ENCODE measurements around the gene PTPRK. TPM values are rescaled to one million over a fixed set of nuclear protein-coding genes. Genes with fewer than 3 reads are reported as not detected.

The PTPRK gene
- total and polyA plus RNA-seq, 2 of the 13 experiments (the other 11 are each of a cell fraction or from before 2014, with no cell fraction given), result 43.6 to 98.3 TPM

GRCh38 chr6:128507337-128508310 lies 12.8 kb downstream of the PTPRK start (continued):
- TF ChIP-seq GLI4 (CRISPR knock-in tag; IDR thresholded peaks at IDR 0.05; ENCODE audit: borderline replicate concordance) (no peak), HDAC6 (IDR thresholded peaks at IDR 0.05; ENCODE audit: low read depth, low read length) (0 out of 2 replicates have a peak, but pooled peaks have one; percentile 25), ATF3 (CRISPR knock-in tag; IDR thresholded peaks at IDR 0.05) (0 out of 2 replicates have a peak, but pooled peaks have one; percentile 57), MXD3 (CRISPR knock-in tag; IDR thresholded peaks at IDR 0.05) (peak; percentile 40), NFE2L2 (IDR thresholded peaks at IDR 0.05; ENCODE audit: low read length) (0 out of 2 replicates have a peak, but pooled peaks have one; percentile 3), NCOA1 (CRISPR knock-in tag; IDR thresholded peaks at IDR 0.05) (no peak), ZNF781 (CRISPR knock-in tag; IDR thresholded peaks at IDR 0.05; ENCODE audit: borderline replicate concordance, not compliant biosample characterization) (peak; percentile 67), KDM5A (IDR thresholded peaks at IDR 0.05; ENCODE audit: borderline replicate concordance, low read length) (0 out of 2 replicates have a peak, but pooled peaks have one; percentile 31), HIC2 (CRISPR knock-in tag; IDR thresholded peaks at IDR 0.05; ENCODE audit: low read depth) (peak; percentile 96), ZNF772 (CRISPR knock-in tag; IDR thresholded peaks at IDR 0.05) (peak; percentile 70), THYN1 (CRISPR knock-in tag; IDR thresholded peaks at IDR 0.05; ENCODE audit: borderline replicate concordance, low read depth) (0 out of 2 replicates have a peak, but pooled peaks have one; percentile 22), FOXK2 (IDR thresholded peaks at IDR 0.05) (peak; percentile 73; the same call in 1 of the 2 replicates), ZBTB26 (CRISPR knock-in tag; IDR thresholded peaks at IDR 0.05; ENCODE audit: borderline replicate concordance) (peak; percentile 99), PAWR (CRISPR knock-in tag; IDR thresholded peaks at IDR 0.05; ENCODE audit: borderline replicate concordance) (no peak), GPN1 (CRISPR knock-in tag; IDR thresholded peaks at IDR 0.05; ENCODE audit: borderline replicate concordance) (no peak), ZNF326 (CRISPR knock-in tag; IDR thresholded peaks at IDR 0.05; ENCODE audit: borderline replicate concordance) (no peak), RERE (CRISPR knock-in tag; IDR thresholded peaks at IDR 0.05; ENCODE audit: low read depth) (no peak)

Measured in HepG2 (cell line).